Activated T-cell treated with anti-CD3 and anti-CD28 coated beads for 24 hours (primary cell): ENCODE data around the gene ZNF200.
"Not testable (repeated sequence)": the region's sequence is repeated elsewhere in the genome, so short reads cannot be mapped to it uniquely, and the experiment has no call there.

Experiments
- DNase-seq: peaks from one replicate; pipeline ENCODE4 v3.0.0-alpha.2; 2020; ENCODE audit warnings: low read depth

Gene ZNF200

GRCh38 chr16:3252967-3253366 lies 18.0 kb upstream of the ZNF200 start:
- DNase-seq: no peak

GRCh38 chr16:3249451-3249850 lies 14.5 kb upstream of the ZNF200 start:
- DNase-seq: no peak

DNA sequence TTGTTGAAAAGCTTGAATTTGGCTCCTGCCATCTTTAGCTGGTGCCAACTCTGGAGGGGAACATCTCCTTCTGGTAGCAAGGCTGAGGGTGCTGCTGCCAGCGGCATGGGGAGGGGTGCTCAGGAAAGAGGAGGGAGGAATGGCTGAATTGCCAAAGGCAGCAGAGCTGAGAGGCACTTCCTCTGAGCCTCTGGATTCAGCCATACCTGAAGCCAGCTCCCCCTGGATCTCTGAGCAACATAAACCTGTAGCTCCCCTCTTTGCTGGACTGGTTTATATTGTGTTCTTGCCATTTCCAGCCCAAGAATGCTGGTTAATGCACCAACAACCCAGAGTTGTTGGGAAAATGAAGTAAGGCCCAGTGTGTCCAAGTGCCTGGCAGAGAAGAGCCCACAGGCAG lies 14.1 kb upstream of the ZNF200 start:
- no peak for DNase-seq

GRCh38 chr16:3248596-3248995 lies 13.6 kb upstream of the ZNF200 start:
- no peak for DNase-seq

- DNase-seq: no peak
These were observed 11.9 kb upstream of the ZNF200 start for GRCh38 chr16:3246876-3247275.

GRCh38 chr16:3246002-3246401 lies 11.0 kb upstream of the ZNF200 start:
- no peak for DNase-seq

GRCh38 chr16:3243882-3244281 lies 8.9 kb upstream of the ZNF200 start:
- no peak for DNase-seq

DNA sequence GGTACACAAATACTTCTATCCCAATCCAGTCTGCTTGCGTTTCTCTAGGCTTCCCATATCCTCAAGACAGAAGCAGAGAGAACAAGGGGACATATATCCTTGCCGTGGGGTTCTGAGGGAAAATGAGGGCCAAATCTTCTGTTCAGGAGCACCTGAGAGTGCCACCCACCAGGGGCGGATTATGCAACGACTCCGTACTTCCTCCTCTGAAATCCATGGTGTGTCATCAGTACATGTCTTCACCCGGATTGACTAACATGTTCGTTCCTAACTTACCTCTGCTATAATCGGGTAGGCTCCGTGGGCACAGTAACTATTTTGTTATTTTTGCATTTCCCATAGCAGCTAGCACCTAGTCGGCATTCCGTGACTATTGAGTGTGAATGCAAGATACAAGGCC lies 7.8 kb upstream of the ZNF200 start:
- no peak for DNase-seq

DNA sequence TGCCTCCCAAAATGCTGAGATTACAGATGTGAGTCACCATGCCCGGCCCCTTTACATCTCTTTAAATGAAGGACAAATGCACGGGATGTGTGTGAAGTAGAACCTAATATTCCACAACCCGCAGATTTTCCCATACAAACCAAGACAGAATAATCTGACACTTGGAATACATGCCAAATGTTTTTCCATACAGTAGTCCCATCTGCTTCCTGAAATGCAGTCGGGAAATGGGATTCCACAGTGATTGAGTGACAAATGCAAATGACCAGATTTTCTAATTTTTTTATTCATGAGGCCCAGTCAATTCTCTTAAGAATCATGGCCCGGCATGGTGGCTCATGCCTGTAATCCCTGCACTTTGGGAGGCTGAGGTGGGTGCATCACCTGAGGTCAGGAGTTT lies 6.8 kb upstream of the ZNF200 start:
- DNase-seq: no peak

- no peak for DNase-seq
These were observed 1.1 kb upstream of the ZNF200 start for GRCh38 chr16:3235856-3236669.

DNA sequence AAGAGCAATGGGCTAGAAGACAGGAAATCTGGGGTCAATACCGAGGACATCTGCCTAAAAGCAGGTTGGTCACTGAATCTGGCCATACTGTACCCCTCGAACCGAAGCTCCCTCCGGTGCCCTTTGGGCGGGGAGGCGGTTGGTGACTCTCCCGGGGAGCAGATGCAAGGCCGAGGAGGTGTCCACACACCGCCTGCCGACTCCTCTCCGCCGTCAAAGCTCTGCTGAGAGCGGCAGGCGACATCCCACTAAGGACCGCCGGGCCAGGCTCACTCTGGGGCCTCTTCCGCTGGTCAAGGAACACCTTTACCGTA lies 458 bp downstream of the ZNF200 start:
- no peak for DNase-seq

DNA sequence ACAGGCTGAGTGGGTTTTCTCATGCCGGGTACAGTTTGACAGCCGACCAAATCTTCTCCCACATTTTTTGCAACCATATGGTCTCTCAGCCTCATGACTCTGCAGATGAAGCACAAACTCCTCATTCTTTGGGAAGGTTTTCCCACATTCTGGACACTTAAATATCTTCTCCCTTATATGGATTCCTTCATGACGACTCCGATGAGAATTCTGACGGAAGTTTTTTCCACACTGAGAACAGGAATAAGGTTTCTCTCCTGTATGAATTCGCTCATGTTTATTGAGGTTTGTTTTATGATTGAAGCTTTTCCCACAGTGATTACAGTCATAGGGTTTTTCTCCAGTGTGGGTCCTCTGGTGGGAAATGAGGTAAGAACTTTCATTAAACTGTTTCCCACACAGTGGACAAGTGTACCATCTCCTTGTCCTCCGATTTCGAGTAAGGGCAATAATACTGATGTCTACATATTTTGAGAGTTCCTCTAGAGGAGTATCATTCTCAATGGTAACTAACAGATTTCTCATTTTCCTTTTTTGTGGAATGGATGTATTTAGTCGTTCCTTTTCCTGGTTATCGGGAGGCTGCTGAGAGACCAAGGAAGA lies 10.9 kb downstream of the ZNF200 start:
- DNase-seq: no peak

GRCh38 chr16:3220839-3221238 lies 14.1 kb downstream of the ZNF200 start:
- no peak for DNase-seq

GRCh38 chr16:3216263-3216640 lies 18.7 kb downstream of the ZNF200 start:
- DNase-seq: no peak

GRCh38 chr16:3215601-3216262 lies 19.2 kb downstream of the ZNF200 start:
- no peak for DNase-seq

DNA sequence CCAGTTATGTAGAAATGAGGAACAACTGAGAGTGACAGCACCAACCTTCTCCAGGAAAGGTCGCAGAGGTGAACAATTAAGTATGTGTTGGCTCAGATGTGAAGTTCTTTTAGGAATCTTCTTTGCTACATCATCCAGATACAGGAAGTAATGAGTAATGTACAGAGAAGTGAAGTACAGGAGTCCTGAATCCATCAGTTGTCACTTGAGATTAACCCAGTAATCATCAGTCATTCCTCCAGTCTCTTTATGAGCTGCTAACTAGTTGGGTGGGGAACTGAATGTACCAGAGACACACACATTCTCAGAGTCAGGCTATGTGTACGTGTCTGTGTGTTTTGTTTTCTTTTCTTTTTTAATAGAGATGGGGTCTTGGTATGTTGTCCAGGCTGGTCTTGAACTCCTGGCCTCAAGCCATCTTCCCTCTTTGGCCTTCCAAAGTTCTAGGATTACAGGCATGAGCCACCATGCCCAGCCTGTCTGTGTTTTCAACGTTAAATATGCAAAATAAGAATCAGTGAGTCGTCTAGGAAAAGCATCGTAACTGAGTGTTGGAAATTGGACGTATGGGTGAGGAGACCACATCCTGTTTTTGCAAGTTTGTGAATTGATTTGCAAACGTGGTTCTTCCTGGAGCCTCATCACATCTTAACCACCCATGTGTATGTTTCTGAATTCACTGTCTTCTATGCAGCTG lies 19.9 kb downstream of the ZNF200 start:
- no peak for DNase-seq

GRCh38 chr16:3212567-3212966 lies 22.4 kb downstream of the ZNF200 start:
- no peak for DNase-seq

GRCh38 chr16:3212006-3212405 lies 23.0 kb downstream of the ZNF200 start:
- no peak for DNase-seq

GRCh38 chr16:3207086-3207953 lies 27.6 kb downstream of the ZNF200 start:
- no peak for DNase-seq

DNA sequence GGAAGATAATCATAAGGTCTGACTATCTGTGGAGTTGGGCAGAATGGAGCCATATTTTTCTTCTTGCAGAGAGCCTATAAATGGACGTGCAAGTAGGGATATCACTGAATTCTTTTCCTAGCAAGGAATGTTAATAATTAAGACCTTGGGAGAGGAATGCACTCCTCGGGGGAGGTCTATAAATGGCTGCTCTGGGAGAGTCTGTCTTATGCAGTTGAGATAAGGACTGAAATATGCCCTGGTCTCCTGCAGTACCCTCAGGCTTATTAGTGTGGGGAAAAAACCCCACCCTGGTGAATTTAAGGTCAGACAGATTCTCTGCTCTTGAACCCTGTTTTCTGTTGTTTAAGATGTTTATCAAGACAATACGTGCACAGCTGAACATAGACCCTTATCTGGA lies 29.0 kb downstream of the ZNF200 start:
- DNase-seq: not testable (repeated sequence)

GRCh38 chr16:3202903-3203539 lies 31.9 kb downstream of the ZNF200 start:
- DNase-seq: no peak
